HG03280 (cell line): Measurements from ENCODE around the gene PEX10.

ENCODE experiments used
- ATAC-seq: cut with Tn5 transposase; IDR thresholded peaks from one replicate; pipeline ENCODE4 v1.9.1; 2021; ENCODE audit warnings: mild to moderate bottlenecking, moderate library complexity; ENCODE audit not compliant: unreplicated experiment

The PEX10 gene

GRCh38 chr1:2405588-2406295 lies 6.6 kb downstream of the PEX10 start:
- ATAC-seq = no peak

DNA sequence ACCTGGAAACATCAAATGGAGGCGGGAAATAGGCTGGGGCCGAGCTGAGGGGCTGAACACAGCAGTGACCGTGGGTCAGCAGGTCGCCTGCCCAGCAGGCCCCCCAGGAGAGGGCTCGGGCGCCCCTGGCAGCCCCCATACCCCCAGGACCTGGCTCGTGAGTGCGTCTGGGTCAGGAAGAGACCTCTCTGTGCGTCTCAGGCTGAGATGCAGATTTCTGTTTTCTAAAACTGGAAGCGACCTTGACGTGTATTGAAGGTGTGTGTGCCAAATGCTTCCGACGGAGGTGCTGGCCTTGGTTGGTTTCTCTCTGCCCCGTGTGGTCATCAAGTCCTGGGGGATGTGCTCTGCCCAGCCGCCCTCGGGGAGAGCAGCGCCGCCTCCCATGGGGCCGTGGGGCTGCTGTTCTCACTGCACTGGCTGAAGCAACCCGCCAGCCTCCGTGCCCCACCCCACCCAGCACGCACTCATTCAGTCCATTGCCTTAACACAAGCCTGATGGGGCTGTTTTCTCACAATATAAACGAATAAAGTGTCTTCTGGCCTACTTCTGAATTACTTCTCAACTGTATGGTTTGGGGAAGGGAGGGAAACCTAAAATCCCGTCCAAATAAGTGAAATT lies 7.4 kb downstream of the PEX10 start:
- ATAC-seq = no peak

DNA sequence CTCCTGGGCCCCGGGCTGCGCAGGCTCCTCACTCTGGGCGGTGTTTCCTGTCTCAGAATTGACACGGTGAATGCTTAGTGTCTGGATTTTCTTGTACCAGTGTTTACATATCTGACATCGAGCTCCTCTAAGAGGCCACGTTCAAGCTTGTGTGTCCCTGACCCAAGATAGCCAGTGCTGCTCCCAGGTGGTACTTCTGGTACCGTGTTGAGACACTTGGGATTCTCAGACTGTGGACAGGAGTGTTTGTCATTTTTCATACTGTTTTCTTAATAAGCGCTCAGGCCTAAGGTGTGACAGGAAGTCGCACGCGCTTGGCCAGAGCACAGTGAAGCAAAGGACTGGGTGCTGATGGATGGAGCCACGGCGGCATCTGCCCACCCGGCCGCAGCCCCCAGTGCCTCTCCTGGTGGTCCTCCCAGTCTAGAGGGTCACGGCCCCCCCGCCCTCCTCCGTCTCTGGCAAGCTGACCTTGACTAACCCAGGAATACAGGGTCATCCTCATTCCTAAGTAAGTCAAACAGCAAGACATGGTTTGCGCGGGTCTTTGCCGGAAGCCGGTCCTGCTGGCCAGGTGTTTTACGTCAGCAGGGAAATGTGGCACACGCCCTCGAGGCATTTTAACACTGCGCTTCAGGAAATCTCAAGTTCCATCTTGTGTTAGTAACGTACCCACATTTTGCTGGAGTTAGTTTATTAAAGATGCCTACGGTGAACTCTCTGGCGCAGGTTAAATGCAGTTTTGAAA lies 8.0 kb downstream of the PEX10 start:
- ATAC-seq = no peak

GRCh38 chr1:2403273-2403672 lies 9.1 kb downstream of the PEX10 start:
- ATAC-seq = no peak

DNA sequence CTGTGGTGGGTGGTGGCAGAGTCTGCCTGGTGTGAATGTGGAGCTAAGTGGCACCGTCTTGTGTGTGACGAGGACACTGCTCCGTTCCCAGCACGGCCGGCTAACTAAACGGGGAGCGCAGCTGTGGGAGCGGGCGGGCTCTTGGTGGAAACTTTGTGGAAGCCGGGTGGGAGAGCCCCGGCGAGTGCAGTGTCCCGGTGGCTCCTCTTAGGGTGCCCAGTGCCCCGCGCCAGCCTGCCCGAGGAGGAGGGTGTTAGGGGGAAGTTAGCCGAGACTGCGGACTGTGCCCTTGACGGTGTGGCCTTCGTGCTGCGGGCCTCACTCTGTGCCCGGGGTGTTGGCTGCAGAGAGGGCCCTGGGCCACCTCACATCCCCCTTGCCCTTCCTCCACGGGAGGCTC lies 9.9 kb downstream of the PEX10 start:
- ATAC-seq = no peak

GRCh38 chr1:2400950-2401649 lies 11.3 kb downstream of the PEX10 start:
- no peak for ATAC-seq

GRCh38 chr1:2400576-2400909 lies 11.8 kb downstream of the PEX10 start:
- no peak for ATAC-seq

DNA sequence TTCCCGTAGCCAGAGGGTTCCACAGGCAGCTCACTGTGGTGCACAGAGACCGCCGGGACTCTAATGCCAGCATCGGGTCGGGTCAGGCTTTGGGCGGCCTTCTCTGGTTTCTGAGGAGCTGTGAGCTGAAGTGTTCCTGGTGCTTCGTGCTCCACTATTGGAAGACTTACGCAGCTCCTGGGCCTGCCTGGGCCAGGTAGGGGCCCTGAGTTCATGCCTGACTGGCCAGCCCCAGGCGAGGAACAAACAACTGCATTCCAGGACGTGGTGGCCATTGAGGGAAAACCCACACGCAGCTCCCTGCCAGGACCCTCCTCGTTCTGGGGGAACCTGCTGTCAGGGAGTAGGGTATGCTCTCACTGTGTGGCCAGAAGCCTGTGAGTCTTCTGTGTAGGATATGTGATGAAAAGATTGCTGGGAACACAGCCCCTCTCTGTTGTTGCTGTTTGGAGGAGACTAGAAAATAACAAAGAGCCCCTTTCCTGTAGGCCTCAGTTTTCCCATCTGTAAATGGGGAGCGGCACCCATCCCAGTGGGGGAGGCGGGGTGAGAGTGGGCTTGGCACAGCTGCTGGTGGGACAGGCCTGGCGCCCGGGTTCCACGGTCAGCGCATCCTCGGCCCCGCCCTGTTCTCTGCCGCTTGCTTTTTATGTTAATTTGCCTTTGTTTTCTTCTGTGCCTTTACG lies 12.3 kb downstream of the PEX10 start:
- ATAC-seq = no peak

DNA sequence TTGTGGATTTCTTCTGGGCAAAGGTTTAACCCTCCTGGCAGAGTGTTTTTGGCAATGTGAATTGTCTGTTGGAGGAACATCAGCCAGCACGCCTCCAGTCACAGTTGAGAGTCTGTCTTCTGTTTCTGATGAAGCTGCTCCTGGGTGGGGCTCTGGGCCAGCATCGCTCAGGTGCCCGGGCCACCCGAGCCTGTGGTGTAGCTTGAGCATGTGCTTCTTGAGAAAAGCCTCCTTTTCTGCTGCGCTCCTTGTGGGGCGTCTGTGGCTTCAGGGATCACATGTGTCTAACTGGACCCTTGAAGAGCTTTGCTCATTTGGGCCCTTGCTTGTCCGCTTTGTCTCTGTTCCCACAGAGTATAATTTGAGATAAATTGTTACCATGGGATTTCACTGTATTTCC lies 13.5 kb downstream of the PEX10 start:
- ATAC-seq = no peak

DNA sequence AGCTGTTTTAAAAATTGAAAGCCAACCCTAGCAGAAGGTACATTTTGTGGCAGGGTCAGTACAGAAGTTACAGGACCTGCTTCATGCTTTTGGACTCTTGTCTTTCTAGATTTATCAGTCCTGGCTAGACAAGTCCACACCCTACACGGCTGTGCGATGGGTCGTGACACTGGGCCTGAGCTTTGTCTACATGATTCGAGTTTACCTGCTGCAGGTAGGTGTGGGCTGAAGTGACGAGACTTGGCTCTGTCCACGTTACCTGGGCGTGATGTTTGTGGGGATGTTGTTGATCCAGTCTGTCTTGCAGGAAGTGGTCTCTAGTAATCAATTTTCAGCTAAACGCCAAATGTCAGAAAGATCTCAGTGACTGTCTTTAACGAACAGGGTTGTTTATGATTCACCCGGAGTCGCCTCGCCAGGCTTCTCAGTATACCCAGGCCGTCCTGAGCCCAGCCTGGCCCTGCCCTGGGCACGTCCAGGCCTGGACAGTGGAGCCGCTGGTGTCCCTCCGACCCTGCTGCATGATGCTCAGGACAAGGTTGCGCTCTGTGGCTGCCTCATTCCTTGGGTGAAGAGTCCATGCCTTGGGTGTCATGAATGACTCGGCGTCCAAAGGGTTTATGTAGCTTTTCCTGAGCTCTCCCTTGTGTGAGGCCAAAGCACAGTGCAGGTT lies 15.2 kb downstream of the PEX10 start:
- ATAC-seq = no peak

DNA sequence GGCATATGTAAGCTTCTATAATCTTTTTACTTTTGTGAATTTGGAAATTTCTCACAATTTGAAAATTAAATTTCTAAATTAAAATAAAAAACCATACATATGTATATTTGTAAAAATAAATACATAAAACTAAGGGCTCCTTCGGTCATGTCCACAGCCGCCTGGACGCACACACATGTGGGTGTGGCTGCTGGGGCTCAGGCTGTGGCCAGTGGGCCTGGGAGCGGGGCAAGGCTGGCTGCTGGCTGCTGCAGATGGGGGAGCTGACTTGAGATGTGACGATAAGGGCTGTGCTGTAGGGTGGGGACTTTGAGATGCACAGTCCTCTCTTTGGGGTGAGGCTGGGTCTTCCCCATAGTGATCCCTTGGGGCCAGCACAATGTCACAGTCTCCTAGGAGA lies 15.9 kb downstream of the PEX10 start:
- ATAC-seq = no peak

DNA sequence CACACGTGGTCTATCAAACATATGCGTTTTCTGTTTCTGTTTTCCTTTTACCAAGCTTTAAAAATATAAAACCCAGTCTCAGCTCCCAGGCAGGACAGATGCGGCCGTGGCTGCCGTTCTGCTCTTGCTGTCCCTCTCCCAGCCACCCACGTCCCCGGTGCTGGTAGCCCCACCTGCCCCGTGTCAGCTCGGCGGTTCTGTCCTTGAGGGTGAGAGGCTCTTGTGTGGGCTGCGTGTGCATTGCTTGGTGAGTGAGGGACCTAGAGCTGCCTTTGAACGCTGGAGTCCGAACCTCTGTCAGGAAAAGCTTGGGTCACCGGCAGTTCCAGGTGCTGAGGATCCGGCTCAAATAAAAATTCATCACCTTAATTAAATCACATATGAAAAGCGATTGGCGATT lies 16.3 kb downstream of the PEX10 start:
- ATAC-seq = no peak

GRCh38 chr1:2395245-2395644 lies 17.1 kb downstream of the PEX10 start:
- ATAC-seq = no peak

DNA sequence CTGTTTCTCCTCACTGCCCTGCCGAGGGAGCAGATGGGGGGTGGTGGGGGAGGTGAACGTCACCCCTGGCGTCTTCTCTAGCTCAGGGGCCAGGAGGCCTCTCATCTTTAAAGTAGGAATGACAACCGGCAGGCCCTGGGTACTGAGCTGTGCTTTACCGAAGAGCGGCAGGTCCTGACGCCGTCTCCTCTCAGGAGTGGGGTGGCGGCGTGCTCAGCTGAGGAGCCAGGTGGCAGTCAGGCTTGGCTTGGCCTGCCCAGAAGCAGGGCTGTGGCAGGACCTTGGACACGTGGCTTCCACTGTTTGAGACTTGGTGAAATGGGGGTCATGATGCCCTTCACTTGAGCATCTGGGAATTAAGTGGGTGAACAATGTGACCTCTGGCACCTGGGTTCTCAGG lies 17.6 kb downstream of the PEX10 start:
- ATAC-seq = no peak

DNA sequence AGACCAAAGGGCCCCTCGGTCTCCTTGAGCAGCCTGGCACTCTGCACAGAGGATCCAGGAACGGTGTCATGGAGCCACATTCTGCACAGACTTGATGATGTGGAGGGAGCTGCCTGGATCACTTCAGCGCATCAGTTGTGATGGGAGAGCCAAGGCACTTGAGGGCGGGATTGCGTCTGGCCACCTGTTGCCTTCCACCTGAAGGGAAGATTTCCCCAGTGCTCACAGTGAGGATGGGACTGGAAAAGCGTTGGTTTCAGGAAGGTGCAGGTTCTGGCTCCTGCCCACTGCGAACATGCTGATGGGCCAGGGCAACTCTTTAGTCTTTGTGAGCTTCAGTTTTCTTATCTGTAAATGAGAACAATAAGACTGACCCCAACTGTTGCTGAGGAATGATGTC lies 18.1 kb downstream of the PEX10 start:
- no peak for ATAC-seq

- ATAC-seq = no peak
Measured at GRCh38 chr1:2393471-2393877, 18.9 kb downstream of the PEX10 start.

DNA sequence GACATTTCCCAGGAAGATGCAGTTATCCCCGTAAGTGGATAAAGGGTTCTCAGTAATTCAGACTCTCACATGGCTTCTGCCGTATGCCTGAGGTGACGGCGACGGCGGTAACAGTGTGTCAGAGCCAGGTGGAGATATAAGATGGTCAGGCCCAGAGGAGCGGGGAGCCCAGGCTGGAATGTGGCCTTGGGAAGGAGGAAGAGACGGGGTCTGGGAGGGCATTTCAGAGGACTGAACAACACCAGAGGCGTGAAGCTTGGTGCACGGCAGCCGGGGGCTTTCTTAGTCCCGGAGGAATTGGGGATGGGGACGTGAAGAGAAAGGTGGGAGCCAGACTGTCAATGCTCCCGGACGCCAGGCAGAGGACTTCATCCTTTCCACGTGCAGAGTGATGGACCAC lies 19.7 kb downstream of the PEX10 start:
- no peak for ATAC-seq

DNA sequence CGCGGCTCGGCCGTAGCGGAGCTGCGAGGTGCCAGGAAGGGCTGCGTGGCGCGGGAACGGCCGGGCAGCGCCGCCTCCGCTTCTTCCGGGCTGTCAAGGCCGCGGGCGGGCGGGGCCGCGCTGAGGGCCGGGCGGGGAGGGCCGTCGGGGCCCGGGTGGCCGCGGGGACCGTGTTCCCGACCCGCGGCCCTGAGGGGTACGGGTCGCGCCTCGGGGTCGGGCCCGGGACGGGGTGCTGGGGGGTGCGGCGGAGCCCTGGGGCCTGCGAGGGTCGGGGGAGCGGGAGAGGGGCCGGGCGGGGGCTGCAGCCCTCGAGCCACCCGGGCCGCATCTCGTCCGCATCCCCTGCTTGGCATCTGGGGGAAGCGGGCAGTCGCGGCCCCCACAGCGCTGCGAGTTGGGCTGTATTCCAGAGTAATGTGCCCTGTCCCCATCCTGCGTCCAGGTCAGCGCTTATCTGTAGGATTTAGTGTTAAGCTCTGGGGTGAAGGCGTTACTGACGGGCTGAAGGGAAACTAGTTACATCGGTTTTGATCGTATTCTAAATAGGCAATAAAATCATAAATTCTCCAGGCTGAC lies 20.3 kb downstream of the PEX10 start:
- peak; percentile 23 for ATAC-seq

- peak; percentile 90 for ATAC-seq
Measured at GRCh38 chr1:2391041-2391930, 21.1 kb downstream of the PEX10 start, which contains the start of the genes MORN1 and RER1. MORN1 (minus strand) TSS chr1:2391554; CDS start chr1:2391533, 21 bp downstream. RER1 (plus strand) TSS chr1:2391841; CDS start chr1:2395791, 3,950 bp downstream.
